Pons (tissue), 1 donor: Measurements from ENCODE around the gene ZNF436.

Experiments used
- DNase-seq: peaks from one replicate; pipeline ENCODE4 v3.0.0-alpha.2; 2016; ENCODE audit warnings: low spot score

ZNF436 gene

DNA sequence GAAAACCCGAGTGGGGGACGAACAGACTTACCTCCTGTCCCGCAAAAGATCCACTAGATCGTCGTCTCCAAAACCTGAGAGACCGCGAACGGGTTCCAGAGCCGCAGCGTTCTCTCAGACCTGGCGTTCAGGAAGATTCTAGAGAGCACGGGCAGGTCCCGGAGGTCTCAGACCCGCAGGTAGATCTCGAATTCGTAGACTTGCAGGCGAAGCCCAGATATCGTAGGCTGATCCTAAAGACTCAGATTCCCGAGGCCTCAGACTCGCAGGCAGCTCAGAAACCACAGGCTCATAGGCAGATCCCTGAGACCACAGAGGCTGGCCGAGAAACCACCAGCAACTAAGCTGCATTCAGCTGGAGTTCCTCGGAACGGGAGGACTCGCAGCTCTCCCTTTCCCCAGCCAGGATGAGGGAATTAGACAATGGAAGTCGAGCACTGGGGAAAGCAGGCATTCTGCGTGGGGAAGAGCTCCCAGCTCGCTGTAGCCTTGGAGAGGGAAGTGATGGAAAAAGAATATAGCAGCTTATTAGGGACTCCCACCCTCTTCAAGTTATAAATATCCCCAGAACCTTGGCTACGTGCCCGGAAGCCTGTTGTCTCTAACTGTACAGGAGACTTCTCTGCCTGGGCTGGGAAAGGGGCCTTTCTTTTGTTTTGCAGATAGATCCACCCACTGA, at the start of gene ZNF436:
TSS of gene ZNF436 (minus strand) at position 502 of the 679 bp plus-strand sequence. CDS start 1,831 bp downstream, outside the sequence.
- peak; percentile 83 for DNase-seq

DNA sequence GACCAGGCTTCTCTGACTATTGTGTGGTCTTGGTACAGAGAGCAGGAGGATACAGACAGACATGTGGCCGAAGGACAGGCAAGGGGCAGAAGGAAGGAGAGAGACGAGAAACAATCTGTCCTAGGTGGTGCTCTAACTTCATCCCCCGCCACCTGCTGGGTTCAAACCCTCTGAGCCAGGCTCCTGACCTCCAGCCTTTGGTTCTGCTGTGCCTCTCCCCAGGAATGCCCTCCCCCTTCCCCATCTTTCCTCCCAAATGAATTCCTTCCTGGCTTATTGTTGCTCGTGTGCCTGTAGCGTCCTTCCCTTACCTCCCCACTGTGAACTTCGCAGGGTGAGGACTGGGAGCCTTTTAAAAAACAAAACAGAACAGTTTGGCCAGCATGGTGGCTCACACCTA, 49.5 kb upstream of the ZNF436 start:
- no peak for DNase-seq

DNA sequence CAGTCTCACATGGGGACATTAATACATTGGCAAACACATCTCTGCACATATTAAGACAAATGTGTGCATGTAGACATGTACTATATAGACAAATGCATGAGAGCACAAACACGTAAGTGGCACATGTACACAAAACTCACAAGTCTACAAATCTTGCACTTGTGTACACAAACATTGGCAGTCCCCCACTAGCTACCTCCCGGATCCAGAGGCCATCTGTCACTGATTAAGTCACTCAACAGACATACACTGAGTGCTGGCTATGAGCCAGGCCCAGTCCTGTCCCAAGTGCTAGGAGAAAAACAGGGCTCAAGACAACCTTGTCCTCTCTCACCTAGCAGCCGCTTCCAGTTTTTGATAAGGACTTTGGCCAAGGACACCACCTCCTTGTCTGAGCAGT, 47.9 kb upstream of the ZNF436 start:
- DNase-seq: peak; percentile 25

DNA sequence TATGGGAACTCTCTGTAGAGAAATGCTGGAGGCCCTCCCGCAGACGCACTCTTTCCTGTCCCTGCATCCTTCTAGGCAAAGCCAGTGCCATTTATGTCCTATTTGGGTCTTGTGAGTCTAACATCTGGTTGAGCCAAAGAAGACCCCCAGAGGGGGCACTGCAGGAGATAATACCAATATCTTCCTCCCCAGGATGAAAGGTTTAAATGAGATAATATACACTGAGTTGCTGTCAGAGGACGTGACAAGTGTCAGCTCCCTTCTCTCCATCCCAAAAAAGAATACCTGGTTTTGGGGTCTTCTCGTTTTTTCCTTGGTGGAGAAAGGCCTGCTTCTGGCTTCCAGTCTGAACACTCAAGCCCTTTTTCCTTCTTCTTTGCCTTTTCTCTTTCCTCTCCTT, 47.3 kb upstream of the ZNF436 start:
- no peak for DNase-seq

DNA sequence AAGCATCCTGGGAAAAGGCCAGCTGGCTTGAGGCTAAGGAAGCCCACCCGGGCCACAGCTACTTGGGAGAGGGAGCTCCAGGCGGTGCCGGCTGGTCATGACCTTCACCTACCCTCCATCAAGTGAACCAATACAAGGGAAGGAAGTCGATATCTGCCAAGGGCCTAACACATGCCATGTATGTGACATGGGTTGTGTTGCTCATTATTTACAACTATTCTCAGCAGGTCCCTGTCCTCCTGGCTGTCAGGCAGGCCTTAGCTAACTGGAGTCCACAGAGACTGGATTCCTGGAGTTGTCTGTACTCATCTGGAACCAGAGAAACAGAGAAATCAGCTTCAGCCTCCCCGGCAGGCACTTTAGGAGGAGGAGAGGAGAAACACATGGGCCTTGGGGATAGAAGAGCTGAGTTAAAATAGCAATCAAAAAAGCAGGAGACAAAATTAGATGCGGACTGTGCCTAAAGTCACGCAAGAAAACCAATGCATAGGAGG, 39.2 kb upstream of the ZNF436 start:
- no peak for DNase-seq

DNA sequence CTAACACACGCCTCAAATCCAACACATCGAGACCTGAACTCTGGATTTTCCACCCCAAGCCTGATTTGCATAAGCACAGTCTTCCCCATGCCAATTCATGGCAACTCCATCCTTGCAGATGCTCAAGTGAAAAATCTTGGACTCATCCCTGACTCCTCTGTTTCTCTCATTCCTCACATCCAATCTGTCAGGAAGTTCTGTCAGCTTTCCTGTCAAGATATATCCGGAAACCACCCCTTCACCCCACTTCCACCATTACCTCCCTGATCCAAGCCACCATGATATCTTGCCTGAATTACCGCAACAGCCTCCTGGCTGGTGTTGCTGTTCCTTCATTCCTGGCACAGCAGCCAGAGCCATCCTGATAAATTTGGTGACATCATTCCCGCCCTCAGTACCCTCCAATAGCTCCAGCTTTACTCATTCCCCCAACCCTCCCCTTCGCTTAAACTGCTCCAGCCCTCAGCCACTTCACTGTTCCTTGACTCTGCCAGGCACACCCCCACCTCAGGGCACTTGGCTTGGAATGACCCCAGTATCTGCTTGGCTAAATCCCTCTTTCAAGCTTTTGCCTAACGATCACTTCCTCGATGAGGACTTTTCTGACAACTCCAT, 37.5 kb upstream of the ZNF436 start:
- DNase-seq: no peak

DNA sequence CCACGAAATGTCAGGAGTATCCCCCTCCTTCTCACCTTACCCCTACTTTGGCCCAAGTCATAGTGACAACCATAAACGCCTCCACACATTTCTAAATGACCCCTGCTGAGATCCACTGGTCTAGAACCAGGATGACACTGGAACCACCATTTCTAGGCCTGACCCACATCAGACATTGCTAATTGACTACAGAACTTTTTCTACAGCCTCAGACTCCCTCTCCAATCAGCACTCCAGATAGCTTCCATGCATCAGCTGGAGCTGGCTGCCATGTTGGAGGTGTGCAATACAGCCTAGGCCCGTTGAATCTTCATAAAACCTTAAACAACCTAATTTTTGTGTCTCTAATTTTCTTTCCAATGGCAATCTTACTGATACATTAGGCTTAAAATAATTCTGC, 36.3 kb upstream of the ZNF436 start:
- DNase-seq: no peak

DNA sequence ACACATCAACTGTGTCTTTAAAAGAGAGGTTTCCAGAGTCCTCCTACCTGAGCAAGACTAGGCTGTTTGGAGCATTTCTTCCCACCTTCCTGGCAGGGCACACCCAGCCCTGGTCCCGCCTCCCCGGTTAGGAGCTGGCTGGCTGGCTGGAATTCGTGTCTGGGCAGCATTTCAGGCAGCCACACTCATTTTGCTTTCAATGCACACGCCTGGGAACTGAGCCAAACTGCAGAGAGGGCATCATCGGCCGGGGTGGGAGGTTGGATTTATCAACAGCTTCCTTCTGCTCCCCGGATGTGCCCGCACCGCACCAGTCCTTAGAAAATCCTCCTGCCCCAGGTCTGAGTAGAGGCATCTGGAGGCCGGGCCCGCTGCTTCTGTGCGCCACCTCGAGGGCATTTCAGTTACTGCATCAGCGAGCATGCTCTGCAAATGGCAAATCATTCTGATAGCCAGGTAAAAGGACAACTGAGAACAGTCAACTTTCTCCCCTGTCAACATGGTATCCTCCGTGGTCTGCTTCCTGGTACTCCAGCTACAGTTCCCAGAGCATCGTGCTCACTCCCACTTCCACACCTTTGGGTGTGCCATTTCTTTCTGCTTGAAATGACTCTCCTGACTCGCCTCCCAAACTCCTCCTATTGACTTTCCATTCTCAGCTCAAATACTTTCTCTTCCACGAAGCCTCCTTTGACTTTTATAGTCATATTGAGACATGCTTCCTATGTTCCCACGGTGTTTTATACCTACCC, 34.3 kb upstream of the ZNF436 start:
- peak; percentile 72 for DNase-seq

DNA sequence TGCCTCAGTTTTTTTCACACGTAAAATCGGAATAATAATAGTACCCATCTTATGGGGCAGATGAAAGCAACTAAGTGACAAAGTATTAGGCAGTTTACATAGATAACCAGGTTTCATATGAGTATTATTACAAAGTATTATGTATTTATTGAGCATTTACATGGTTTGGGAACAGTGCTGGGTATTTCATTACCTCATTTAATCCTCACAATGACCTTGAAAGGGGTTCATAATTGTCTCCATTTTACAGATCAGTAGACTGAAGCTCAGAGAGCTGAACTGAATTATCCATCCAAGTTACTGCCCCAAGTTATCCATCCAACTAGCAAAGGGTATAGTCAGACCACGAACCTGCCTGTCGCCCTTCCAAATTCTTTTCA, 33.7 kb upstream of the ZNF436 start:
- no peak for DNase-seq

DNA sequence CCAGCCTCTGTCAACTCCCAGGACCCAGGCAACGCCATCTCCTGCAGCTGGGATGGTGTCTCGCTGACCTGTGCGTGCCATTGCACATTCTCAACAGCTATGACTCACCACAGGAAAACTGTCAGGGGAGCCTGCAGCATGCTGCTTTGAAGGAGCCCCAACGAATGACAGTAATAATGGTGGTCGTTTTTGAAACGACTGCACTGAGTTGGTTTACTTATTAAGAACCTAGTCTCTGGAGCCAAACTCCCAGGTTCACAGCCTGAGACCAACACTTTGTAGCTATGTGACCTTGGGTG, 33.4 kb upstream of the ZNF436 start:
- no peak for DNase-seq

DNA sequence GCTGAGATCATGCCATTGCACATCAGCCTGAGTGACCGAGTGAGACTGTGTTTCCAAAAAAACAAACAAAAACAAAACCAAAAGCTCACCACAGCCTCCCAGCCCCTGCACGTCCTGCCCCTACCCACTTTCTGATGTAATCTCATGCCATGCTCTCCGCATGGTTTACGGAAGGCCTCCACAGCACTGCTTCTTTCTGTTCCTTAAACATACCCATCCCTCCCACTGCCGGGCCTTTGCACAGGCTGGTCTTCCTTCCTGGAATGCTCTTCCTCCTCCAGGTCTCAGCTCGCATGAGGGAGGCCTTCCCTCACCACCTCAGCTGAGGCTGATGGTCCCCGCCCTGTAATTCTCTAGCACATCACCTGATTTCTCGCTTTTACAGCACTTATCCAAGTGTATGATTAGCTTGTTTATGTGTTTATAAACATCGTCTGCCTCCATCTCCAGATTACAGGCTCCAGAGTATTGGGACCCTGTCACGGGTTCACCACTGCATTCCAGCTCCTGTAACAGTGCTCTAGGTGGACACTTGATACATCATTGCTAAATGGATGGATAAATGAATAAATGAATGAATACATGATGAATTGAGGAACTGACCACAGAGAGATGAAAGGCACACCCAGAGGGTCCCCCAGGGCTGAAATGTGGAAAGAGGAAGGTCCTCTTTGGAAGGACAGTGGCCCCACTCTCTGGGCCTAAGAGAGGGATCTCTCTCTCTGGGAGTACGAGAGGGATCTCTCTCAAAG, 32.8 kb upstream of the ZNF436 start:
- DNase-seq: no peak

DNA sequence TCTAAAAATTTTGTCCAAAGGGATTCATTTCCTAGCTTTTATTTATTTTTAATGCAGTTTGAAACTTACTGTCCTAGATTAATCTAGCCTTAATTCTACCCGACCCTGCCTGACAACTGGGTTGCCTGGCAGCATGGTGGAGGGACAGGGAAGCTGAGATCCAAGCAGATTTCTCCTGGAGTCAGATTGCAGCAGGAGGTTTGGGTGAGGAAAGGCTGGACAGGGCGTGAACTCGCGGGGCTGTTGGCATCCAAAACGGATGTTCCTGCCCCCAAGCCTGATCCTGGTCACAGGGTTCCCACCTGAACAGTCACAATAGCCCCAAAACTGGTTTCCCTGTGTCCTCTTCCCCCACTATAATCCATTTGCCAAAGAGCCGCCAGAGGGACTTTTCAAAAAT, 31.7 kb upstream of the ZNF436 start:
- DNase-seq: no peak

DNA sequence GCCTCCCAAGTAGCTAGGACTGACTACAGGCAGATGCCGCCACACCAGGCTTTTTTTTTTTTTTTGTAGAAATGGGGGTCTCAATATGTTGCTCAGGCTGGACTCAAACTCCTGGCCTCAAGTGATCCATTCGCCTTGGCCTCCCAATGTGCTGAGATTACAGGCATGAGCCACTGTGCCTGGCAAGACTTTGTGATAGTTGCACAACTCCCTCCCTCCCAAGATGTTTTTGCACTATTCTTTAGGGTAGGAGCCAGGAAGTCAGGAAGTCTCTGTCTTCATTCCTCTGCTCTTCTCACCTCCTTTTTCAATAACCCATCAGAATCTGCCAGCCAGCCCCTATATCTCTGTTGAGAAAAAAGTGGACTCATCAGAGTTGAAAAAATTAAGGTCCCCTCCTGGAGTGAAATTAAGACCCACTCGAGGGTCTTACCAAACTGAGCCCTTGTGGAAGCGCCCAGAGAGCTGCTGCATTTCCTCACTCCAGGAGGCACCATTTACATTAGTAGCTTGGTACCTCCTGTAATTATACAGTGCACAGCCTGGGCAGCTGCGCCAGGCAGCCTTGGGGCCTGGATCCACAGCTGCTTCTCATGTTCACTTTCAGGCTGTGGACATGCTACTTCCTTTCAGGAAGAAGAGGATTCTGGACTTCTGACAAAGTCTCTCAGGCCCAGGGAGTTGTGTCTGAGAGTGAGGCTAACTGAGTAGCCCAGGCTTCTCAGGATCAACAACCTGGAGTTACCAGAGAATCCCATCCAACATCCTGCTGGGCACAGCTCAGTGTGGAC, 30.9 kb upstream of the ZNF436 start:
- DNase-seq: no peak

DNA sequence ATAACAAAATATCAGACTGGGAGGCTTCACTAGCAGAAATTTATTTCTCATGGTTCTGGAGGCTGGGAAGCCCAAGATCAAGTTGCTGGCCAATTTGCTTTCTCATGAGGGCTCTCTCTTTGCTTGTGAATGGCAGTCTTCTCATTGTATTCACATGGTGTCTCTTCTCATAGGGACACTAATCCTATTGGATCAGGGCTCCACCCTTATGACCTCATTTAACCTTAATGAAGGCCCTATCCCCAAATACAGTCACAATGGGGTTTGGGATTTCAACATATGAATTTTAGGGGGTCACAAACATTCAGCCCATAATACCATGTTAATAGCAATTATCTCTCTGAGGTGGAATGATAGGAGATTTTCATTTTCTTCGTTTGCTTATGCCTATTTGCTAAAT, 29.6 kb upstream of the ZNF436 start:
- DNase-seq: no peak

DNA sequence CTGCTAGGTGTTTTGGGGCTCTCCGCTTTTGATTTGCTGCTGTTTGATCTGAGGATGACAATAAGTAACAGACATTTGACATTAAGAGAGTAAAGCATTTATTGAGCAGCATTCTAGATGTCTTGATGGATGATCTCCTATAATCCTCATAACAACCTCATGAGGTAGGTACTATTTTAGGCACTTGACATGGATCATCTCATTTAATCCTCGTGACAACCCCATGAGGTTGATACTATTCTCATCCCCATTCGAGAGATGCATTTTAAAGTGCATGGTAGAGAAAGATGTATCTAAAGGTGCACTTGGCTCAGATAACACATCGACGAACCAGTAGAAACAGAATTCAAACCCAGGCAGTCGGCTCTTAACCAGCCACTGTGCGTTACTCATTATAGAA, 28.3 kb upstream of the ZNF436 start:
- no peak for DNase-seq

DNA sequence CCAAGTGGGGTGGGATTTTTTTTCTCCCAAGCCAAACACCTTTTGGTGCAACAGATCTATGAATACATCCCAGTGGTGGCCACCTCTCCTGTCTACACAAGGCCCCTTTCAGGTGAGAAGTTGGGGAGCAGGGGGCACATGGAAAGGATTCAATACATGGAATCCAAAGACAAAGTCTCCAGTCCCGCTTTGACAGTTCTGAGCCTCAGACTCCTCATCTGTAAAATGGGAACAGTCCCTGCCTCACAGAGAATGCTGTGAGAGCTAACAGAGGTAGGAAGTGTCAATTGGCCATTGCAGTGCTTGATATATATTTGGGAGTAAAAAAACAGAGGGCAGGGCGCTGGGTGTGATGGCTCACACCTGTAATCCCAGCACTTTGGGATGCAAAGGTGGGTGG, 26.7 kb upstream of the ZNF436 start:
- DNase-seq: no peak

DNA sequence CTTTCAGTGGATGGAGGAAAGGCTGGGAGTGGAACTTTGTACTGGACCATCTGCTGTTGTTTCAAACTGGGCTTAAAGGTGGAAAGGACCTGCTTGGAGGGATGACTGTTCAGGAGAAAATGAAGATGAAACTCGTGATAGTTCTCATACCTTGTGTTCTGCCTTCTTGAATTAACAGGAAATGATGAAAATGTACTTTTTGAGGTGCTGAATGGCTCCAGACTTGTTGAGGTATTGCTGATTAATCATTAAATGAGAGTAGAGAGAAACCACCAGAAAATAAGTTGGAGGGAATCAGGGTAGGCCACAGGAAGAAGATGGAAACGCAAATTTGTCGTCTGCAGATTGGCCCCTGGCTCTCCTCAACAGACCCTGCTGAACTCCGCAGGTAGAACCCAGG, 26.2 kb upstream of the ZNF436 start:
- no peak for DNase-seq

DNA sequence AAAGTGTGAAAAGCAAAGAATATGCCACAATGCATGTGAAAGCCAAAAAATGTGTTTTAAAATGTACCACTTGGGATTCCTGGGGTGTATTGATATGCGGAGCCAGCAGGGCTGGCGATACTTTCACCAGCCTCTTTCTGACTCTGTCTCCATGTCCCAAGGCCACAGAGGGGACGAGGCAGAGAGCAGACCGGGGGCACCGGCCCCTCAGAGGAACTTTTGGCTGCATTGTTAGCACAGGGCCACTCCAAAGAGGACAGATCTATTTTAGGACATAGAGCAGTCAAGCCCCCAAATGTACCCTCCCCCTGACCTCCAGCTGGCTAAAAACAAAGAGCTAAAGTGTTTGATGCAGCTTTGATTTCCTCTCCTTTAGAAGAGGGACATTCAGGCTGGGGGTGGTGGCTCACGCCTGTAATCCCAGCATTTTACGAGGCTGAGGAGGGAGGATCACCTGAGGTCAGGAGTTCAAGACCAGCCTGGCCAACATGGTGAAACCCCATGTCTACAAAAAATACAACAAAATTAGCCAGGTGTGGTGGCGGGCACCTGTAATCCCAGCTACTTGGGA, 25.6 kb upstream of the ZNF436 start:
- DNase-seq: no peak

DNA sequence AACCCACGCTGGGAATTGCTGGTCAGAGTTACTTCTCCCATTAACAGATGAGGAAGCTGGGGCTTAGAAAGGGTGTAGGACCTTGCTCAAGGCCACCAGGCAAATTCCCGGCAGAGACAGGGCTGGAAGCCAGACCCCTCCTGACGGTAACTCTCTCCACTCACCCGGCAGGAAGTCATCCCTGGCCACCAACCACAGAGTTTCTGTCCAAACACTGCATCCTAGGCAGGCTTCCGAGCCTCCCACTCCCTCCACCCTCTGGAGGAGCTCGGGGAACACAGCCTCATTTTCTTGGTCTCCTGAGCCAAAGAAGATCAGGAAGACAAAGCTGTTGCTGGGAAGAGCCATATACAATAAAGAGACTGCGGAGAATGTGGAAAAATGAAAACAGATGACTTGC, 25.0 kb upstream of the ZNF436 start:
- DNase-seq: peak; percentile 30

DNA sequence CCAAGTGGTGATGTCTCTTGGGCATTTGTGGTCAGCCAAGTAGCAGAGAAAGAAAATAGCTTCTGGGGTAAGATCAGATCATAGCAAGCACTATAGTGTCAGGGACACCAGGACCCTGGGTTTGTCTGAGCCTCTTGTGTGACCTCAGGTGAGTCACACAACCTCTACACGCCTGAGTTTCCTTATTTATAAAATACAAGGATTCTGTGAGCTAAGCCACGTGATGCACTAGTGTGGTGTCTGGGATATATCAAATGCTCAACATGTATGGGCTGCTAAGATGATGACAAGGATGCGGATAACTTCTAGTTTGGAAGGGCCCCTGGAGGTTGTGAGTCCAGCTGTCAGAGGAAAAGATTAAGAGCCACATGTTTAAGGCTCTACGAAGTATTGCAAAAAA, 24.5 kb upstream of the ZNF436 start:
- DNase-seq: no peak

DNA sequence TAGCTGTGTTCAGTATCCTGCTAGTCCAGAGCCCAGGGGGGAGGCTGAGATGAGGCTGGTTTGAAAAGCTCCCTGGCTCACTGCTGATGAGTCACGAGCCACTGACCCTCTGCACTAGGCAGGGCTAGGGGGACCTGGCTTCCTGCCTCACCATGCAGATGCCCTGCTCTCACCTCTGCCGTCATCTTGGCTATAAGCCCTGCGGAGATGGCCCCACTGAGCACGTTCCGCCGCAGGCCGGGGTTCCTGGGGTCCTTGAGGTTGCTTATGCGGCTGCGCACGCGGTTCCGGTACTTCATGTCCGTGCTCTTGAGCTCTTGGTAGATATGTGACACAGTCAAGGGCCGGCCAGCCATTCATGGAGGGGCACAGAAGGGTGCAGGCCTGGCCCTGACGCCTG, 24.1 kb upstream of the ZNF436 start:
- no peak for DNase-seq
